T-cell (primary cell): ENCODE results near the gene VPS4B. TPM values are rescaled to one million over a fixed set of nuclear protein-coding genes. Genes with fewer than 3 reads are reported as not detected.

Source experiments
- ATAC-seq, 4 experiments: fragments of 200-7000 bp in 3 of 4; fragments of 150-1000 bp in 1 of 4; cut with Tn5 transposase; replicated peaks in 1 of 4; 1 replicate in 3 of 4; 2 replicates in 1 of 4; pipeline ENCODE4 v1.10.0; 2021; ENCODE audit warnings: moderate library complexity in 3 of 4, mild to moderate bottlenecking in 2 of 4, moderate number of reproducible peaks in 1 of 4
- CTCF ChIA-PET, 2 donors: fragments of 300-600 bp; sonication (Branson Sonifier 250); formaldehyde crosslinking; loops; one replicate each; lab custom pipeline; 2022; ENCODE audit warnings: antibody characterized with exemption in 2 of 2; lab: Charles Lee
- POLR2A ChIA-PET, 2 donors: fragments of 300-600 bp; sonication (Branson Sonifier 250); formaldehyde crosslinking; loops; one replicate each; lab custom pipeline; 2022; ENCODE audit warnings: antibody characterized with exemption in 2 of 2; lab: Charles Lee
- DNase-seq, 35 experiments: peaks; one replicate each; pipeline versions ENCODE4 v3.0.0 to v3.0.0-alpha.2; 2013 to 2023
- H3K27ac ChIP-seq: one replicate; pipeline ENCODE4 v1.5.1; 2013; ENCODE audit warnings: low read length
- H3K27me3 ChIP-seq, 2 experiments: replicated peaks in 1 of 2; 1 replicate in 1 of 2; 2 replicates in 1 of 2; pipeline versions ENCODE4 v1.6.1 to v1.7.0; 2013; ENCODE audit warnings: low read length in 1 of 2, mixed read lengths in 1 of 2; ENCODE audit not compliant: control insufficient read depth in 2 of 2, insufficient read depth in 2 of 2; ENCODE audit errors: extremely low read depth in 1 of 2
- H3K36me3 ChIP-seq, 2 donors: 1 replicate in 1 of 2; 2 replicates in 1 of 2; pipeline versions ENCODE4 v1.6.1 to v1.7.0; 2013; ENCODE audit warnings: low read length in 1 of 2; ENCODE audit not compliant: control insufficient read depth in 2 of 2, insufficient read depth in 1 of 2; ENCODE audit errors: extremely low read depth in 1 of 2
- H3K4me1 ChIP-seq, 2 experiments: 1 replicate in 1 of 2; 2 replicates in 1 of 2; pipeline versions ENCODE4 v1.6.1 to v1.7.0; 2013; ENCODE audit warnings: low read length in 2 of 2, mixed read lengths in 1 of 2; ENCODE audit not compliant: insufficient read depth in 2 of 2, control insufficient read depth in 1 of 2; ENCODE audit errors: extremely low read depth in 1 of 2
- H3K4me3 ChIP-seq, 2 donors: 1 replicate in 1 of 2; 2 replicates in 1 of 2; pipeline versions ENCODE4 v1.5.1 to v1.7.0; 2013; ENCODE audit warnings: mild to moderate bottlenecking in 2 of 2, low read length in 1 of 2, moderate library complexity in 1 of 2; ENCODE audit not compliant: control insufficient read depth in 1 of 2; ENCODE audit errors: extremely low read depth in 1 of 2
- H3K9me3 ChIP-seq: 2 replicates; pipeline ENCODE4 v1.7.0; 2013
- H3K27ac Mint-ChIP-seq, 2 donors: one replicate each; pipeline ENCODE4 v1.8.0; 2020 to 2021; ENCODE audit warnings: mild to moderate bottlenecking in 2 of 2, mixed read lengths in 2 of 2
- H3K27me3 Mint-ChIP-seq, 2 donors: one replicate each; pipeline ENCODE4 v1.8.0; 2021 to 2022; ENCODE audit warnings: mixed read lengths in 2 of 2
- H3K36me3 Mint-ChIP-seq: one replicate; pipeline ENCODE4 v1.8.0; 2021; ENCODE audit warnings: mixed read lengths
- H3K4me1 Mint-ChIP-seq, 3 donors: one replicate each; pipeline ENCODE4 v1.8.0; 2020 to 2022; ENCODE audit warnings: mixed read lengths in 3 of 3, mild to moderate bottlenecking in 1 of 3
- H3K4me3 Mint-ChIP-seq, 3 donors: one replicate each; pipeline ENCODE4 v1.8.0; 2020 to 2022; ENCODE audit warnings: mild to moderate bottlenecking in 3 of 3, mixed read lengths in 3 of 3, moderate library complexity in 3 of 3
- H3K9me3 Mint-ChIP-seq, 3 donors: one replicate each; pipeline ENCODE4 v1.8.0; 2020 to 2022; ENCODE audit warnings: mixed read lengths in 3 of 3
- whole genome bisulfite sequencing: methylation state at CpG from one replicate; pipeline ENCODE4 v1.1.5; 2013; ENCODE audit warnings: missing lambda C conversion rate; ENCODE audit not compliant: insufficient coverage; 5-methylcytosine and 5-hydroxymethylcytosine counted together
- total RNA-seq, 35 experiments: library from RNA in 6 of 35; stranded (reverse) in 6 of 35; fragments of 120-200 nt in 1 of 35; gene quantifications; one replicate each; pipeline versions ENCODE4 v1.2.1 to v1.2.4 and lab custom pipeline; 2013 to 2026

VPS4B gene
- total RNA-seq, 5 donors from 2014 or later (not counting 1 experiment from before 2014, with no cell fraction given) = 64.2 to 88.7 (median 77.6) TPM

- Mint-ChIP-seq H3K36me3 (no peaks in the 10 kb centered on the region), H3K4me3 (no peak overlapping the region), H3K4me1 (peaks cover 11 to 23% (median 13%) of the 10 kb centered on the region in 3 donors), H3K27me3 (no peaks in the 10 kb centered on the region), H3K27ac (no peak overlapping the region), H3K9me3 (peaks cover 0 to 4% (median 4%) of the 10 kb centered on the region in 3 donors)
- no peaks in the 10 kb centered on the region for H3K4me1 ChIP-seq
- no peak for DNase-seq
- WGBS = no CpG with 5 or more reads among the region's 2 CpGs
- no peak overlapping the region for H3K4me3 ChIP-seq
- no peaks in the 10 kb centered on the region for H3K9me3 ChIP-seq
- H3K27ac ChIP-seq = no peak overlapping the region
- ATAC-seq = no peak
- ChIA-PET POLR2A (no interaction called here), CTCF (no interaction called here)
- no peaks in the 10 kb centered on the region for H3K27me3 ChIP-seq
- H3K36me3 ChIP-seq = no peaks in the 10 kb centered on the region
Measured at GRCh38 chr18:63376538-63376937, 45.7 kb downstream of the VPS4B start.

- Mint-ChIP-seq H3K27me3 (no peaks in the 10 kb centered on the region), H3K36me3 (no peaks in the 10 kb centered on the region), H3K4me1 (peaks cover 11 to 18% (median 13%) of the 10 kb centered on the region in 3 donors), H3K9me3 (peaks cover 0 to 4% (median 4%) of the 10 kb centered on the region in 3 donors), H3K4me3 (no peak overlapping the region), H3K27ac (no peak overlapping the region)
- CTCF ChIA-PET = interaction anchor here in 1 of 2 donors (0.6 kb wide), 2 partner anchors 46 to 51 kb away, joined by 3 read pairs; no protein-coding TSS in a partner anchor
- no peaks in the 10 kb centered on the region for H3K27me3 ChIP-seq
- H3K27ac ChIP-seq = no peak overlapping the region
- DNase-seq = no peak
- H3K9me3 ChIP-seq = no peaks in the 10 kb centered on the region
- POLR2A ChIA-PET = no interaction called here
- no peak overlapping the region for H3K4me3 ChIP-seq
- no CpG with 5 or more reads among the region's 1 CpG for WGBS
- no peak for ATAC-seq
- H3K4me1 ChIP-seq = no peaks in the 10 kb centered on the region
- H3K36me3 ChIP-seq = no peaks in the 10 kb centered on the region
Measured at GRCh38 chr18:63374540-63374939, 47.7 kb downstream of the VPS4B start.

- no peak overlapping the region for H3K27ac Mint-ChIP-seq
- no peak for ATAC-seq
- H3K4me3 ChIP-seq = no peak overlapping the region
- peaks cover 9 to 16% (median 12%) of the 10 kb centered on the region in 3 donors for H3K4me1 Mint-ChIP-seq
- no peaks in the 10 kb centered on the region for H3K27me3 ChIP-seq
- H3K9me3 Mint-ChIP-seq = peaks cover 0 to 4% (median 4%) of the 10 kb centered on the region in 3 donors
- no peak for DNase-seq
- H3K27me3 Mint-ChIP-seq = no peaks in the 10 kb centered on the region
- H3K27ac ChIP-seq = no peak overlapping the region
- H3K4me1 ChIP-seq = peaks cover 0 to 2% of the 10 kb centered on the region in 2 experiments
- CTCF ChIA-PET = interaction anchor here in 1 of 2 donors (1.3 kb wide), 1 partner anchor 9 kb away, joined by 5 read pairs; no protein-coding TSS in a partner anchor
- H3K4me3 Mint-ChIP-seq = no peak overlapping the region
- no peaks in the 10 kb centered on the region for H3K36me3 ChIP-seq
- H3K9me3 ChIP-seq = no peaks in the 10 kb centered on the region
- no CpG with 5 or more reads among the region's 1 CpG for WGBS
- POLR2A ChIA-PET = interaction anchor here in 1 of 2 donors (0.6 kb wide), 2 partner anchors 47 to 842 kb away, joined by 3 to 6 read pairs; no protein-coding TSS in a partner anchor
- no peaks in the 10 kb centered on the region for H3K36me3 Mint-ChIP-seq
Measured at GRCh38 chr18:63373161-63373560, 49.1 kb downstream of the VPS4B start.

GRCh38 chr18:63368611-63369010 lies 53.7 kb downstream of the VPS4B start:
- H3K27ac Mint-ChIP-seq = peak overlapping the region in 1 of 2 donors; percentile 76
- Histone ChIP-seq H3K9me3 (no peaks in the 10 kb centered on the region), H3K36me3 (no peaks in the 10 kb centered on the region), H3K27me3 (no peaks in the 10 kb centered on the region), H3K4me1 (peaks cover 7 to 33% of the 10 kb centered on the region in 2 experiments), H3K27ac (no peak overlapping the region), H3K4me3 (no peak overlapping the region)
- H3K4me1 Mint-ChIP-seq = peaks cover 39 to 42% (median 40%) of the 10 kb centered on the region in 3 donors
- ATAC-seq (no peak), DNase-seq (no peak)
- WGBS = no CpG with 5 or more reads among the region's 4 CpGs
- ChIA-PET POLR2A (interaction anchor here (0.5 to 0.9 kb wide), 2 partner anchors 28 to 31 kb away, joined by 3 to 10 read pairs; no protein-coding TSS in a partner anchor), CTCF (interaction anchor here in 1 of 2 donors (0.9 to 1.0 kb wide), 2 partner anchors 29 to 57 kb away, joined by 3 read pairs; no protein-coding TSS in a partner anchor)
- peaks cover 5% of the 10 kb centered on the region for H3K36me3 Mint-ChIP-seq
- peak overlapping the region; percentile 86 to 93 (median 87) for H3K4me3 Mint-ChIP-seq
- H3K9me3 Mint-ChIP-seq = peaks cover 0 to 4% (median 0%) of the 10 kb centered on the region in 3 donors
- no peaks in the 10 kb centered on the region for H3K27me3 Mint-ChIP-seq

- POLR2A ChIA-PET = interaction anchor here in 1 of 2 donors (0.9 kb wide), 1 partner anchor 29 kb away, joined by 10 read pairs; no protein-coding TSS in a partner anchor
- Histone ChIP-seq H3K4me1 (peaks cover 7 to 33% of the 10 kb centered on the region in 2 experiments), H3K9me3 (no peaks in the 10 kb centered on the region), H3K36me3 (peaks cover 0 to 2% of the 10 kb centered on the region in 2 donors), H3K27ac (peak within 1 kb of the TSS; percentile 68), H3K27me3 (no peaks in the 10 kb centered on the region), H3K4me3 (peak within 1 kb of the TSS; percentile 92 to 94)
- under 1% methylated on average over 75 of the region's 90 CpGs for WGBS
- Mint-ChIP-seq H3K27ac (peak within 1 kb of the TSS; percentile 84 to 86), H3K4me1 (peaks cover 42 to 46% (median 46%) of the 10 kb centered on the region in 3 donors), H3K36me3 (peaks cover 11% of the 10 kb centered on the region), H3K4me3 (peak within 1 kb of the TSS; percentile 86 to 93 (median 87)), H3K27me3 (no peaks in the 10 kb centered on the region), H3K9me3 (peaks cover 0 to 5% (median 0%) of the 10 kb centered on the region in 3 donors)
- DNase-seq (peak; percentile 47 to 87 (median 74)), ATAC-seq (peak; percentile 88 to 92 (median 90))
- CTCF ChIA-PET = interaction anchor here in 1 of 2 donors (0.5 to 0.9 kb wide), 2 partner anchors 56 to 71 kb away, joined by 3 to 5 read pairs; no protein-coding TSS in a partner anchor
Measured at GRCh38 chr18:63367053-63367953, 55.0 kb downstream of the VPS4B start, which contains the start of gene KDSR. KDSR (minus strand) TSS chr18:63367206; CDS start chr18:63367118, 88 bp downstream.
